IMR-90 (cell line): ENCODE results near the gene KRTAP3-2. TPM values are rescaled to one million over a fixed set of nuclear protein-coding genes. Genes with fewer than 3 reads are reported as not detected.
A peak's percentile ranks its signal among the peaks of the same experiment; 100 is the strongest.

Source experiments
- ATAC-seq: fragments of 200-7000 bp; cut with Tn5 transposase; 2 replicates; pipeline ENCODE4 v1.9.1; 2020; ENCODE audit warnings: low read depth, mild to moderate bottlenecking, moderate library complexity
- BruUV-seq: library from RNA; stranded (reverse); fragments of 400-500 nt; replicated peaks from 2 replicates; lab custom pipeline; 2021; lab: Mats Ljungman, UMichigan
- CTCF ChIA-PET: fragments of 300-600 bp; formaldehyde crosslinking; extraction: SDS; loops from one replicate; lab custom pipeline; 2021; ENCODE audit warnings: antibody characterized with exemption; lab: Yijun Ruan, JAX
- POLR2A ChIA-PET: fragments of 300-600 bp; sonication (Branson Sonifier 250); formaldehyde crosslinking; loops from one replicate; lab custom pipeline; 2022; ENCODE audit warnings: antibody characterized with exemption; ENCODE audit not compliant: unreplicated experiment; lab: Charles Lee
- DNase-seq: peaks from one replicate; pipeline ENCODE4 v3.0.0; 2013
- H2AFZ ChIP-seq: replicated peaks from 2 replicates; pipeline ENCODE3; 2013; ENCODE audit warnings: low read length, mild to moderate bottlenecking; ENCODE audit not compliant: poor library complexity
- H2AK5ac ChIP-seq: 2 replicates; pipeline ENCODE4 v1.6.1; 2013; ENCODE audit warnings: low read depth, low read length, inconsistent platforms
- H2AK9ac ChIP-seq: replicated peaks from 2 replicates; pipeline ENCODE3; 2013; ENCODE audit warnings: mild to moderate bottlenecking, low read depth, low read length, moderate library complexity; ENCODE audit not compliant: poor library complexity
- H2BK120ac ChIP-seq: 2 replicates; pipeline ENCODE4 v1.6.1; 2013; ENCODE audit warnings: low read depth, low read length, inconsistent platforms
- H2BK15ac ChIP-seq: 3 replicates; pipeline ENCODE4 v1.6.1; 2013; ENCODE audit warnings: low read depth, low read length, inconsistent platforms
- H2BK20ac ChIP-seq: 2 replicates; pipeline ENCODE4 v1.6.1; 2013; ENCODE audit warnings: low read depth, mild to moderate bottlenecking, inconsistent platforms, low read length, moderate library complexity
- H2BK5ac ChIP-seq: 2 replicates; pipeline ENCODE4 v1.6.1; 2013; ENCODE audit warnings: mild to moderate bottlenecking, low read depth, low read length, inconsistent platforms; ENCODE audit not compliant: poor library complexity, severe bottlenecking
- H3K14ac ChIP-seq: replicated peaks from 2 replicates; pipeline ENCODE4 v1.6.1; 2013; ENCODE audit warnings: low read depth, low read length, inconsistent platforms
- H3K18ac ChIP-seq: 2 replicates; pipeline ENCODE4 v1.6.1; 2013; ENCODE audit warnings: low read depth, low read length, control low read depth
- H3K23ac ChIP-seq: 2 replicates; pipeline ENCODE4 v1.6.1; 2013; ENCODE audit warnings: low read depth, low read length, inconsistent platforms
- H3K27ac ChIP-seq: 2 replicates; pipeline ENCODE4 v1.5.1; 2013; ENCODE audit warnings: mild to moderate bottlenecking, control low read depth, low read length; ENCODE audit not compliant: insufficient read depth
- H3K27me3 ChIP-seq: 2 replicates; pipeline ENCODE4 v1.6.1; 2013; ENCODE audit warnings: low read length; ENCODE audit not compliant: control insufficient read depth, insufficient read depth
- H3K36me3 ChIP-seq: 2 replicates; pipeline ENCODE4 v1.6.1; 2013; ENCODE audit warnings: low read length, mixed read lengths; ENCODE audit not compliant: control insufficient read depth, insufficient read depth
- H3K4ac ChIP-seq: 2 replicates; pipeline ENCODE4 v1.6.1; 2013; ENCODE audit warnings: low read depth, low read length, inconsistent platforms
- H3K4me1 ChIP-seq: 2 replicates; pipeline ENCODE4 v1.6.1; 2013; ENCODE audit warnings: low read length, mixed read lengths; ENCODE audit not compliant: control insufficient read depth, insufficient read depth
- H3K4me2 ChIP-seq: 2 replicates; pipeline ENCODE4 v1.6.1; 2013; ENCODE audit warnings: low read depth, mild to moderate bottlenecking, control low read depth, low read length, moderate library complexity
- H3K4me3 ChIP-seq: 2 replicates; pipeline ENCODE4 v1.5.1; 2013; ENCODE audit warnings: low read depth, mild to moderate bottlenecking, control low read depth, low read length, moderate library complexity; ENCODE audit not compliant: insufficient read depth
- H3K56ac ChIP-seq: 2 replicates; pipeline ENCODE4 v1.6.1; 2013; ENCODE audit warnings: low read length, inconsistent platforms; ENCODE audit not compliant: insufficient read depth; ENCODE audit errors: extremely low read depth
- H3K79me1 ChIP-seq, 2 experiments: 2 replicates each; pipeline ENCODE4 v1.6.1; 2013; ENCODE audit warnings: low read length in 2 of 2, inconsistent platforms in 1 of 2, low read depth in 1 of 2
- H3K9ac ChIP-seq: 2 replicates; pipeline ENCODE4 v1.6.1; 2013; ENCODE audit warnings: low read depth, low read length, control low read depth
- H3K9me1 ChIP-seq: 2 replicates; pipeline ENCODE4 v1.6.1; 2013; ENCODE audit warnings: low read length, inconsistent platforms; ENCODE audit not compliant: insufficient read depth
- H3K9me3 ChIP-seq: 2 replicates; pipeline ENCODE4 v1.6.1; 2013; ENCODE audit warnings: low read length; ENCODE audit not compliant: control insufficient read depth, insufficient read depth
- H4K20me1 ChIP-seq: 2 replicates; pipeline ENCODE4 v1.6.1; 2013; ENCODE audit warnings: low read length, inconsistent platforms; ENCODE audit not compliant: insufficient read depth
- H4K5ac ChIP-seq: 2 replicates; pipeline ENCODE4 v1.6.1; 2013; ENCODE audit warnings: mild to moderate bottlenecking, low read depth, low read length, control low read depth
- H4K8ac ChIP-seq, 2 experiments: 2 replicates each; pipeline ENCODE4 v1.6.1; 2013; ENCODE audit warnings: low read depth in 2 of 2, low read length in 2 of 2, control low read depth in 1 of 2, inconsistent platforms in 1 of 2
- H4K91ac ChIP-seq: 2 replicates; pipeline ENCODE4 v1.6.1; 2013; ENCODE audit warnings: low read depth, low read length, inconsistent platforms; ENCODE audit not compliant: insufficient read depth
- BHLHE40 ChIP-seq: fragments of 150-350 bp; IDR thresholded peaks from 2 replicates; pipeline ENCODE4 v1.6.1; 2016; ENCODE audit warnings: mild to moderate bottlenecking, low read depth, low read length
- CEBPB ChIP-seq: IDR thresholded peaks from 2 replicates; pipeline ENCODE4 v1.6.1; 2012; ENCODE audit warnings: low read depth, low read length, improper control_type of control experiment
- CTCF ChIP-seq: conservative IDR thresholded peaks from 2 replicates; pipeline ENCODE4 v1.5.1; 2012; ENCODE audit warnings: mild to moderate bottlenecking, low read depth, low read length, improper control_type of control experiment
- FOS ChIP-seq: fragments of 150-350 bp; IDR thresholded peaks from 2 replicates; pipeline ENCODE4 v1.6.1; 2016; ENCODE audit warnings: low read depth, low read length
- MAZ ChIP-seq: IDR thresholded peaks from 2 replicates; pipeline ENCODE4 v1.6.1; 2012; ENCODE audit warnings: low read depth, mild to moderate bottlenecking, low read length, improper control_type of control experiment, moderate library complexity, borderline replicate concordance
- POLR2A ChIP-seq: IDR thresholded peaks from 2 replicates; pipeline ENCODE4 v1.6.1; 2012; ENCODE audit warnings: mild to moderate bottlenecking, low read depth, low read length
- RCOR1 ChIP-seq: IDR thresholded peaks from 2 replicates; pipeline ENCODE4 v1.6.1; 2012; ENCODE audit warnings: mild to moderate bottlenecking, low read length, improper control_type of control experiment; ENCODE audit not compliant: insufficient replicate concordance
- SMC3 ChIP-seq: fragments of 150-350 bp; IDR thresholded peaks from 2 replicates; pipeline ENCODE4 v1.6.1; 2016; ENCODE audit warnings: low read depth, mild to moderate bottlenecking, antibody characterized with exemption, low read length, moderate library complexity
- USF2 ChIP-seq: fragments of 150-350 bp; IDR thresholded peaks from 2 replicates; pipeline ENCODE4 v1.6.1; 2017; ENCODE audit warnings: mild to moderate bottlenecking, antibody characterized with exemption, low read length, low read depth
- WGBS, 2 experiments: methylation state at CpG; one replicate each; pipeline versions ENCODE4 v1.1.5 to v1.1.7; 2013; ENCODE audit warnings: missing lambda C conversion rate in 2 of 2; ENCODE audit not compliant: insufficient read length in 1 of 2; ENCODE audit errors: extremely low coverage in 2 of 2; 5-methylcytosine and 5-hydroxymethylcytosine counted together
- dilution Hi-C: fragments of 300-500 bp; cut with HindIII; formaldehyde crosslinking; loops from one replicate; pipeline ENCODE4 v1.14.3; 2018; ENCODE audit warnings: low sequenced_read_pairs; ENCODE audit not compliant: unreplicated experiment
- in situ Hi-C: fragments of 300-500 bp; cut with MboI; formaldehyde crosslinking; loops from 3 replicates; pipeline ENCODE4 v1.14.3; 2019; ENCODE audit warnings: low sequenced_read_pairs, inconsistent platforms, mixed read lengths
- intact Hi-C: fragments of 100-400 bp; cut with micrococcal nuclease; formaldehyde crosslinking; loops from 2 replicates; pipeline ENCODE4 v1.10.0; 2022
- polyA plus RNA-seq, 3 experiments: library from polyadenylated mRNA; depleted of rRNA; stranded (reverse); fragments of >200 nt; gene quantifications; 2 replicates each; pipeline ENCODE4 v1.2.3, GENCODE V29; 2012; ENCODE audit warnings: low replicate concordance in 1 of 3
- total RNA-seq: library from RNA; depleted of rRNA; stranded (reverse); fragments of >200 nt; gene quantifications from 2 replicates; pipeline ENCODE4 v1.2.3, GENCODE V29; 2012

Gene KRTAP3-2
- total and polyA plus RNA-seq, 2 of the 4 experiments (the other 2 are of a cell fraction) = not detected

- TF ChIP-seq USF2 = no peak
Measured at GRCh38 chr17:40956401-40957254, 43.1 kb downstream of the KRTAP3-2 start (continued).

- Histone ChIP-seq H4K8ac (peak overlapping the region in 1 of 2 experiments; percentile 64; a peak in 3 of 4 replicates), H2AFZ (no peak overlapping the region), H3K27me3 (no peaks in the 10 kb centered on the region), H2BK20ac (peak overlapping the region; percentile 78), H3K4me2 (no peak overlapping the region), H3K27ac (no peak overlapping the region), H3K4me1 (peaks cover 16% of the 10 kb centered on the region), H2AK5ac (peak overlapping the region; percentile 47; the same call in 1 of the 2 replicates), H4K20me1 (no peaks in the 10 kb centered on the region), H3K56ac (no peak overlapping the region), H3K9ac (no peak overlapping the region), H3K23ac (peak overlapping the region; percentile 41; the same call in 1 of the 2 replicates), H3K9me3 (no peaks in the 10 kb centered on the region), H2BK120ac (peak overlapping the region; percentile 92), H4K91ac (no peak overlapping the region), H3K18ac (peak overlapping the region; percentile 74; the same call in 1 of the 2 replicates), H2AK9ac (no peak overlapping the region), H2BK5ac (peak overlapping the region; percentile 94), H3K4ac (peak overlapping the region; percentile 41; the same call in 1 of the 2 replicates), H3K79me1 (no peaks in the 10 kb centered on the region), H3K14ac (no peak overlapping the region), H3K4me3 (no peak overlapping the region), H2BK15ac (peak overlapping the region; percentile 10; the same call in 2 of the 3 replicates), H3K9me1 (peaks cover 11% of the 10 kb centered on the region), H4K5ac (peak overlapping the region; percentile 39; the same call in 1 of the 2 replicates), H3K36me3 (no peaks in the 10 kb centered on the region)
- intact Hi-C loops = no loop called here
- DNase-seq (peak; percentile 94), ATAC-seq (no peak)
- no peak for TF ChIP-seq MAZ
- no peak for TF ChIP-seq SMC3
- TF ChIP-seq CTCF = no peak
- no peak for TF ChIP-seq BHLHE40
- no peak for TF ChIP-seq RCOR1
- no peak for TF ChIP-seq POLR2A
- TF ChIP-seq FOS = peak; percentile 51; the same call in 1 of the 2 replicates
- TF ChIP-seq CEBPB = no peak; the same call in none of the 2 replicates
- WGBS, 2 experiments = no CpG with 5 or more reads among the region's 2 CpGs
- in situ Hi-C loops = no loop called here
- ChIA-PET POLR2A (no interaction called here), CTCF (no interaction called here)
- no TSS peak for BruUV-seq
- dilution Hi-C loops = no loop called here
Measured at GRCh38 chr17:40953881-40954280, 45.8 kb downstream of the KRTAP3-2 start.
